A549 (cell line): ENCODE results near the gene CCDC117. TPM values are rescaled to one million over a fixed set of nuclear protein-coding genes. Genes with fewer than 3 reads are reported as not detected.
A peak's percentile ranks its signal among the peaks of the same experiment; 100 is the strongest.
"Not testable (repeated sequence)": the region's sequence is repeated elsewhere in the genome, so short reads cannot be mapped to it uniquely, and the experiment has no call there.

Source experiments
- ATAC-seq, 2 experiments: fragments of 200-7000 bp in 1 of 2; fragments of >200 bp in 1 of 2; cut with Nextera tagmentation in 1 of 2; cut with Tn5 transposase in 1 of 2; 3 replicates each; pipeline versions ENCODE4 v1.8.0 to v1.9.1; 2018 to 2020; ENCODE audit warnings: mild to moderate bottlenecking in 1 of 2, moderate library complexity in 1 of 2
- CTCF ChIA-PET: fragments of 300-600 bp; sonication (Branson Sonifier 250); formaldehyde crosslinking; extraction: SDS; loops from one replicate; lab custom pipeline; 2021; ENCODE audit warnings: antibody characterized with exemption, inconsistent platforms; lab: Yijun Ruan, JAX
- POLR2A ChIA-PET: fragments of 350-600 bp; formaldehyde crosslinking; extraction: SDS; loops from one replicate; lab custom pipeline; 2021; ENCODE audit warnings: antibody characterized with exemption, inconsistent platforms; lab: Yijun Ruan, JAX
- DNase-seq, 2 experiments: peaks; one replicate each; pipeline versions ENCODE4 v3.0.0 to v3.0.0-alpha.2; 2011 to 2016; ENCODE audit warnings: low read depth in 1 of 2, low spot score in 1 of 2
- FAIRE-seq: peaks from 2 replicates; lab custom pipeline; 2011; peaks lifted over from hg19 to GRCh38; lab: Jason Lieb, UNC
- H3K27ac ChIP-seq, 2 experiments: fragments of >200 bp; sonication (Bioruptor Twin); formaldehyde crosslinking; 3 replicates each; pipeline ENCODE4 v1.5.1; 2016 to 2017
- H3K4me1 ChIP-seq: fragments of >200 bp; sonication (Bioruptor Twin); formaldehyde crosslinking; 3 replicates; pipeline ENCODE4 v1.6.1; 2016
- H3K4me2 ChIP-seq: fragments of >200 bp; sonication (Bioruptor Twin); formaldehyde crosslinking; 3 replicates; pipeline ENCODE4 v1.6.1; 2016
- H3K4me3 ChIP-seq: fragments of >200 bp; sonication (Bioruptor Twin); formaldehyde crosslinking; 3 replicates; pipeline ENCODE4 v1.5.1; 2016
- H3K9me3 ChIP-seq: fragments of >200 bp; sonication (Bioruptor Twin); formaldehyde crosslinking; 3 replicates; pipeline ENCODE4 v1.6.1; 2016
- CEBPB ChIP-seq, 2 experiments: fragments of >200 bp in 1 of 2; sonication (Bioruptor Twin) in 1 of 2; formaldehyde crosslinking in 1 of 2; IDR thresholded peaks; 2 replicates each; pipeline ENCODE4 v1.6.1; 2012 to 2016
- EP300 ChIP-seq, 2 experiments: fragments of >200 bp; sonication (Bioruptor Twin); formaldehyde crosslinking; IDR thresholded peaks; 2 replicates in 1 of 2; 3 replicates in 1 of 2; pipeline ENCODE4 v1.6.1; 2016 to 2017
- FOXS1 ChIP-seq: fragments of 250-450 bp; sonication (Bioruptor Pico); IDR thresholded peaks from 2 replicates; pipeline ENCODE4 v1.5.0; 2020; ENCODE audit warnings: mild to moderate bottlenecking, moderate library complexity
- JUN ChIP-seq, 2 experiments: fragments of >200 bp; sonication (Bioruptor Twin); formaldehyde crosslinking; IDR thresholded peaks; 2 replicates in 1 of 2; 3 replicates in 1 of 2; pipeline ENCODE4 v1.6.1; 2016 to 2017
- JUNB ChIP-seq: fragments of >200 bp; sonication (Bioruptor Twin); formaldehyde crosslinking; IDR thresholded peaks from 2 replicates; pipeline ENCODE4 v1.6.1; 2016
- KDM1A ChIP-seq: fragments of 200-600 bp; sonication (generic); IDR thresholded peaks from 2 replicates; pipeline ENCODE4 v1.6.1; 2016; ENCODE audit warnings: low read depth, mild to moderate bottlenecking
- KDM5A ChIP-seq: fragments of 200-600 bp; sonication (generic); IDR thresholded peaks from 2 replicates; pipeline ENCODE4 v1.6.1; 2016; ENCODE audit warnings: antibody characterized with exemption, mild to moderate bottlenecking
- NFE2L2 ChIP-seq: fragments of 150-350 bp; conservative IDR thresholded peaks from 2 replicates; pipeline ENCODE4 v1.6.1; 2014; ENCODE audit warnings: low read length
- NPAS2 ChIP-seq: fragments of 250-450 bp; sonication (Bioruptor Pico); IDR thresholded peaks from 2 replicates; pipeline ENCODE4 v1.8.0; 2022; ENCODE audit warnings: mild to moderate bottlenecking, moderate library complexity, borderline replicate concordance
- PHF8 ChIP-seq: fragments of 200-600 bp; sonication (generic); IDR thresholded peaks from 2 replicates; pipeline ENCODE4 v1.6.1; 2016; ENCODE audit warnings: low read depth, mild to moderate bottlenecking, antibody characterized with exemption, moderate library complexity, borderline replicate concordance
- POLR2A ChIP-seq: IDR thresholded peaks from 2 replicates; pipeline ENCODE4 v1.6.1; 2012; ENCODE audit warnings: mild to moderate bottlenecking, low read length
- POLR2AphosphoS2 ChIP-seq: conservative IDR thresholded peaks from 2 replicates; pipeline ENCODE4 v1.6.1; 2012; ENCODE audit warnings: low read length, improper control_type of control experiment, inconsistent platforms
- SREBF2 ChIP-seq: fragments of 450-650 bp; IDR thresholded peaks from 2 replicates; pipeline ENCODE4 v1.6.1; 2014; ENCODE audit warnings: mild to moderate bottlenecking, moderate library complexity
- TFCP2L1 ChIP-seq: fragments of 250-450 bp; sonication (Bioruptor Pico); IDR thresholded peaks from 2 replicates; pipeline ENCODE4 v1.5.0; 2021; ENCODE audit warnings: mild to moderate bottlenecking
- TP53 ChIP-seq: fragments of 250-450 bp; sonication (Bioruptor Pico); IDR thresholded peaks from 2 replicates; pipeline ENCODE4 v1.5.0; 2021; ENCODE audit warnings: mild to moderate bottlenecking, moderate library complexity
- WGBS: methylation state at CpG from one replicate; pipeline ENCODE4 v1.1.6; 2017; ENCODE audit errors: missing lambda C conversion rate; 5-methylcytosine and 5-hydroxymethylcytosine counted together
- polyA plus RNA-seq, 4 experiments: library from polyadenylated mRNA; depleted of rRNA in 3 of 4; stranded (reverse); fragments of >200 nt; fragmentation: RNase III in 1 of 4; extraction: RNeasy Plus Mini Kit Qiagen cat#74134 plus additional on column Dnase treatment in 1 of 4; gene quantifications; 2 replicates in 3 of 4; 3 replicates in 1 of 4; pipeline ENCODE4 v1.2.3, GENCODE V29; 2011 to 2017
- TF ChIP-seq, protein P1 (sequence below): IDR thresholded peaks from 2 replicates; pipeline ENCODE4 v1.6.1; 2012; ENCODE audit warnings: low read depth, borderline replicate concordance
- TF ChIP-seq, protein P2 (sequence below): IDR thresholded peaks from 2 replicates; pipeline ENCODE4 v1.6.1; 2012
- TF ChIP-seq, protein P3 (sequence below): fragments of 150-350 bp; IDR thresholded peaks from 2 replicates; pipeline ENCODE4 v1.6.1; 2014; ENCODE audit warnings: low read depth, mild to moderate bottlenecking, low read length
- TF ChIP-seq, protein P4 (sequence below): fragments of >200 bp; sonication (Bioruptor Twin); formaldehyde crosslinking; IDR thresholded peaks from 3 replicates; pipeline ENCODE4 v1.6.1; 2016

CCDC117 gene
- polyA plus RNA-seq, 2 of the 4 experiments (the other 2 are of a cell fraction) = 12.2 to 24.1 TPM

DNA sequence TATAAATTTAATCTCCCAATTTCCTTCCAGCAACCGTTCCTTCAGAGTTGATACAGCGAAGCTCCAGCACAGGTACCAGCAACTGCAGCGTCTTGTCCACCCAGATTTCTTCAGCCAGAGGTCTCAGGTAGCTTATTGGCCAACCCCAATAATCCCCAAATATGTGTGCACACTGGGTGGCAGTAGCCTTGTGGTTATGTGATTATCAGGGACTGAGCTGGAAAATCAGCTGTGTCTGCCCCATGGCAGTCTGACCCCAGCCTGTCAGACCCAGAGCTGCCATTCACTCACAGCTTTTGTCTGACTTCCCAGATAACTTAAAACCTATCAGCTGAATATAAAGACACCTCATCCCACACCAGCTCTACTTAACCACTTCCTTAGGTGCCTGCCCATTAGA lies 28.6 kb upstream of the CCDC117 start:
- CTCF ChIA-PET = interaction anchor here (0.9 to 2.7 kb wide), 2 partner anchors 34 to 88 kb away, joined by 3 to 6 read pairs; no protein-coding TSS in a partner anchor

DNA sequence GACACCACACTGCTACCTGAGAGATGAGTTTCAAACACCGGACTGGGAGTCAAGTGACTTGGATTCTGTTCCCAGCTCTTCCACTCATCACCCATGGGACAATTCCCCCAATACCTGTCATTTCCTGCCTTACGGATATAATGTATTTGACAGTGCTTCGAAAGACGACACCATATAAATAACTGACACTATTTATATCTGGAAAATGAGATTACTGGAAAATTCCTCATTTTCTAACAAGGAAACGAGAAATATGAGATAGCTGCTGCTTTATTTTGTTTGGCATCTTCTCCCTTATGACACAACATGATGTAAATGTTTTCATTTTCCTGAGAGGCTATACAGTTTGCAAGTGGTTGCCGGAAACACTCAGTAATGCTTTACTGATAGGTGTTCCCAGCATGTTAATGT lies 22.0 kb upstream of the CCDC117 start:
- no peak for DNase-seq
- Histone ChIP-seq H3K4me3 (no peak overlapping the region), H3K4me1 (no peaks in the 10 kb centered on the region), H3K27ac (no peak overlapping the region), H3K4me2 (no peak overlapping the region), H3K9me3 (no peaks in the 10 kb centered on the region)
- WGBS = 89% methylated on average over 6 of the region's 6 CpGs
- ChIA-PET CTCF (no interaction called here), POLR2A (no interaction called here)
- no peak for FAIRE-seq
- no peak for TF ChIP-seq KDM1A
- no peak for ATAC-seq

More for the DNA sequence above, 28.6 kb upstream of the CCDC117 start:
- H3K27ac ChIP-seq = no peak overlapping the region
- TF ChIP-seq, protein P1, sequence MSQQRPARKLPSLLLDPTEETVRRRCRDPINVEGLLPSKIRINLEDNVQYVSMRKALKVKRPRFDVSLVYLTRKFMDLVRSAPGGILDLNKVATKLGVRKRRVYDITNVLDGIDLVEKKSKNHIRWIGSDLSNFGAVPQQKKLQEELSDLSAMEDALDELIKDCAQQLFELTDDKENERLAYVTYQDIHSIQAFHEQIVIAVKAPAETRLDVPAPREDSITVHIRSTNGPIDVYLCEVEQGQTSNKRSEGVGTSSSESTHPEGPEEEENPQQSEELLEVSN = no peak
- no peak for TF ChIP-seq JUNB
- TF ChIP-seq NFE2L2 = no peak
- ATAC-seq = no peak
- H3K4me2 ChIP-seq = no peak overlapping the region
- POLR2A ChIA-PET = no interaction called here
- no peaks in the 10 kb centered on the region for H3K9me3 ChIP-seq
- DNase-seq = no peak
- peaks cover 8% of the 10 kb centered on the region; the same call in 2 of the 3 replicates for H3K4me1 ChIP-seq
- no peak for FAIRE-seq
- H3K4me3 ChIP-seq = no peak overlapping the region
- 94% methylated on average over 3 of the region's 3 CpGs for WGBS

DNA sequence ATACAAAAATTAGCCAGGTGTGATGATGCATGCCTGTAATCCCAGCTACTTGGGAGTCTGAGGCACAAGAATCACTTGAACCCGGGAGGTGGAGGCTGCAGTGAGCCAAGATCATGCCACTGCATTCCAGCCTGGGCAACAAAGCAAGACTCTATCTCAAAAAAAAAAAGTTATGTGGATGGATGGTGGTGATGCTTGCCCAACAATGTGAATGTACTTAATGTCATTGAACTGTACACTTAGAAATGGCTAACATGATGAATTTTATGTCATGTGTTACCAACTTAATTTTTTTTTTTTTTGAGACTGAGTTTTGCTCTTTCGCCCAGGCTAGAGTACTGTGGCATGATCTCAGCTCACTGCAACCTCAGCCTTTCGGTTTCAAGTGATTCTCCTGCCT lies 18.0 kb upstream of the CCDC117 start:
- H3K9me3 ChIP-seq, H3K27ac ChIP-seq, H3K4me1 ChIP-seq, POLR2A ChIA-PET, FAIRE-seq, CTCF ChIA-PET, ATAC-seq, H3K4me2 ChIP-seq, H3K4me3 ChIP-seq, DNase-seq: not testable (repeated sequence)
- 95% methylated on average over 3 of the region's 3 CpGs for WGBS

DNA sequence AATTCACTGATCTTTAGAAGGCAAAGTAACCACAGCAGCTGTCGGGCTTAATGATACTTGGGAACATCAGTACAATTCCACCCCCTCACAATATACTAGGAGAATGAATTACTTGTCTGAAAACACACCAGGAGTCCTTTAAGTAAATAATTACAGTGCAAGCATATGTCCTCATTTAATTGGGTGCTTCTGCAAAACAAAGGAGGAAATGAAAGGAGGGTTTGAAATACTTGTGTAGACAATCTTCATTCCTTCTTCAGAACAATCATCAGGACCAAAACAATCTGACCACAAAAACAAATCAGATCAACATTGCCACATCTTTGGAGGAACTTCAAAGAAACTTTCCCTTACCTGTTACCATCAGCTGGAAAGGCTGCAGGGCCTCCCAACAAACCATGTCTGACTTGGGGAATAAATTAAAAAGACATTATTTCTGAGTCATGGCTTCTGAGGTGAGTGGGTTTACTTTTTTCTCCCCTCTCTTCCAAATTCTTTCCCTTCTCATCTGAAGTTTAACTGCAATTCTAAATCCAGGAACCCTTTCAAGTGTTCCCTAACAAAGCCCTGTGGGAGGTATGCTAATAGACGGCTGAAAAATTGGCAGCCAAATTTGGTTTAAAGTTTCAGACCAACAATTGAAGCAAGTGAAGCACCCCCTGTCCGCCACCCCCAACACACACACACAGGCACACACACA lies 12.5 kb upstream of the CCDC117 start:
- whole genome bisulfite sequencing = 41% methylated on average over 3 of the region's 3 CpGs
- CTCF ChIA-PET = no interaction called here
- no peak for FAIRE-seq

DNA sequence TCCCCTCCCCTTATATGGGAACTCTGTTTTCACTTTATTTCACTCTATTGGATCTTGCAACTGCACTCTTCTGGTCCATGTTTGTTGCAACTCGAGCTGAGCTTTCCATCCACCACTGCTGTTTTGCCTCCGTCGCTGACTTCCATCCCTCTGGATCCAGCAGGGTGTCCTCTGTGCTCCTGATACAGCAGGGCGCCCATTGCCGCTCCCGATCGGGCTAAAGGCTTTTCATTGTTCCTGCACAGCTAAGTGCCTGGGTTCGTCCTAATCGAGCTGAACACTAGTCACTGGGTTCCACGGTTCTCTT lies 11.1 kb upstream of the CCDC117 start:
- no peak for DNase-seq
- Histone ChIP-seq H3K4me1 (peaks cover 5% of the 10 kb centered on the region; the same call in 1 of the 3 replicates), H3K4me3 (no peak overlapping the region), H3K27ac (no peak overlapping the region), H3K4me2 (no peak overlapping the region), H3K9me3 (no peaks in the 10 kb centered on the region)
- no peak for ATAC-seq
- no peak for FAIRE-seq
- 89% methylated on average over 10 of the region's 10 CpGs for WGBS
- CTCF ChIA-PET = no interaction called here
- TF ChIP-seq TP53 (CRISPR knock-in tag) (no peak), NPAS2 (CRISPR knock-in tag) (no peak), JUNB (no peak), POLR2A (no peak), SREBF2 (no peak), POLR2AphosphoS2 (no peak), KDM5A (no peak), FOXS1 (CRISPR knock-in tag) (no peak), TFCP2L1 (no peak), PHF8 (no peak)
- TF ChIP-seq, protein P2, sequence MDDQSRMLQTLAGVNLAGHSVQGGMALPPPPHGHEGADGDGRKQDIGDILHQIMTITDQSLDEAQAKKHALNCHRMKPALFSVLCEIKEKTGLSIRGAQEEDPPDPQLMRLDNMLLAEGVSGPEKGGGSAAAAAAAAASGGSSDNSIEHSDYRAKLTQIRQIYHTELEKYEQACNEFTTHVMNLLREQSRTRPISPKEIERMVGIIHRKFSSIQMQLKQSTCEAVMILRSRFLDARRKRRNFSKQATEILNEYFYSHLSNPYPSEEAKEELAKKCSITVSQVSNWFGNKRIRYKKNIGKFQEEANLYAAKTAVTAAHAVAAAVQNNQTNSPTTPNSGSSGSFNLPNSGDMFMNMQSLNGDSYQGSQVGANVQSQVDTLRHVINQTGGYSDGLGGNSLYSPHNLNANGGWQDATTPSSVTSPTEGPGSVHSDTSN = no peak
- TF ChIP-seq, protein P3, sequence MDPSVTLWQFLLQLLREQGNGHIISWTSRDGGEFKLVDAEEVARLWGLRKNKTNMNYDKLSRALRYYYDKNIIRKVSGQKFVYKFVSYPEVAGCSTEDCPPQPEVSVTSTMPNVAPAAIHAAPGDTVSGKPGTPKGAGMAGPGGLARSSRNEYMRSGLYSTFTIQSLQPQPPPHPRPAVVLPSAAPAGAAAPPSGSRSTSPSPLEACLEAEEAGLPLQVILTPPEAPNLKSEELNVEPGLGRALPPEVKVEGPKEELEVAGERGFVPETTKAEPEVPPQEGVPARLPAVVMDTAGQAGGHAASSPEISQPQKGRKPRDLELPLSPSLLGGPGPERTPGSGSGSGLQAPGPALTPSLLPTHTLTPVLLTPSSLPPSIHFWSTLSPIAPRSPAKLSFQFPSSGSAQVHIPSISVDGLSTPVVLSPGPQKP = no peak
- TF ChIP-seq, protein P4, sequence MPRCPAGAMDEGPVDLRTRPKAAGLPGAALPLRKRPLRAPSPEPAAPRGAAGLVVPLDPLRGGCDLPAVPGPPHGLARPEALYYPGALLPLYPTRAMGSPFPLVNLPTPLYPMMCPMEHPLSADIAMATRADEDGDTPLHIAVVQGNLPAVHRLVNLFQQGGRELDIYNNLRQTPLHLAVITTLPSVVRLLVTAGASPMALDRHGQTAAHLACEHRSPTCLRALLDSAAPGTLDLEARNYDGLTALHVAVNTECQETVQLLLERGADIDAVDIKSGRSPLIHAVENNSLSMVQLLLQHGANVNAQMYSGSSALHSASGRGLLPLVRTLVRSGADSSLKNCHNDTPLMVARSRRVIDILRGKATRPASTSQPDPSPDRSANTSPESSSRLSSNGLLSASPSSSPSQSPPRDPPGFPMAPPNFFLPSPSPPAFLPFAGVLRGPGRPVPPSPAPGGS = no peak
- POLR2A ChIA-PET = interaction anchor here (0.7 kb wide), 2 partner anchors 37 to 499 kb away, joined by 3 read pairs; no protein-coding TSS in a partner anchor

More for the DNA sequence above, 12.5 kb upstream of the CCDC117 start:
- POLR2A ChIA-PET = no interaction called here
- H3K27ac ChIP-seq = peak overlapping the region in 1 of 2 experiments; percentile 45; a peak in 3 of 6 replicates
- peak overlapping the region; percentile 30; the same call in 1 of the 3 replicates for H3K4me2 ChIP-seq
- H3K9me3 ChIP-seq = no peaks in the 10 kb centered on the region
- DNase-seq (peak in 1 of 2 experiments; percentile 18), ATAC-seq (no peak)
- peaks cover 5% of the 10 kb centered on the region; the same call in 1 of the 3 replicates for H3K4me1 ChIP-seq
- H3K4me3 ChIP-seq = no peak overlapping the region
- 0 out of 5 replicates have a peak, but pooled peaks of 1 of the 2 experiments have one; percentile 34 for TF ChIP-seq EP300 (IDR thresholded peaks at IDR 0.05)
- 0 out of 5 replicates have a peak, but pooled peaks of 1 of the 2 experiments have one; percentile 15 for TF ChIP-seq JUN (IDR thresholded peaks at IDR 0.05)
- TF ChIP-seq, protein P1 = no peak
- no peak for TF ChIP-seq NFE2L2
- TF ChIP-seq CEBPB (IDR thresholded peaks at IDR 0.05) = no peak

DNA sequence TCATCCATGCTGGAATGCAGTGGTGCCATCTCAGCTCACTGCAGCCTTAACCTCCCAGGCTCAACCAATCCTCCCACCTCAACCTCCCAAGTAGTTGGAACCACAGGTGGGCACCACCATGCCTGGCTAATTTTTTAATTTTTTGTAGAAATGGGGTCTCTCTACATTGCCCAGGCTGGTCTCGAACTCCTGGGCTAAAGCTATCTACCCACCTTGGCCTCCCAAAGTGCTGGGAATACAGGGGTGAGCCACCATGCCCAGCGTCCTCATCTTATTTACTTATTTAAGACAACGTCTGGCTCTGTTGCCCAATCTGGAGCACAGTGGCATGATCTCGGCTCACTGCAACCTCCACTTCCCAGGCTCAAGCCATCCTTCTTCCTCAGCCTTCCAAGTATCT lies 10.5 kb upstream of the CCDC117 start:
- POLR2A ChIA-PET, CTCF ChIA-PET, H3K9me3 ChIP-seq, ATAC-seq, H3K4me3 ChIP-seq, FAIRE-seq, H3K27ac ChIP-seq, H3K4me1 ChIP-seq, H3K4me2 ChIP-seq, DNase-seq: not testable (repeated sequence)
- 79% methylated on average over 4 of the region's 4 CpGs for WGBS
